ENCODE measurements around the gene RNASEL.

DNA sequence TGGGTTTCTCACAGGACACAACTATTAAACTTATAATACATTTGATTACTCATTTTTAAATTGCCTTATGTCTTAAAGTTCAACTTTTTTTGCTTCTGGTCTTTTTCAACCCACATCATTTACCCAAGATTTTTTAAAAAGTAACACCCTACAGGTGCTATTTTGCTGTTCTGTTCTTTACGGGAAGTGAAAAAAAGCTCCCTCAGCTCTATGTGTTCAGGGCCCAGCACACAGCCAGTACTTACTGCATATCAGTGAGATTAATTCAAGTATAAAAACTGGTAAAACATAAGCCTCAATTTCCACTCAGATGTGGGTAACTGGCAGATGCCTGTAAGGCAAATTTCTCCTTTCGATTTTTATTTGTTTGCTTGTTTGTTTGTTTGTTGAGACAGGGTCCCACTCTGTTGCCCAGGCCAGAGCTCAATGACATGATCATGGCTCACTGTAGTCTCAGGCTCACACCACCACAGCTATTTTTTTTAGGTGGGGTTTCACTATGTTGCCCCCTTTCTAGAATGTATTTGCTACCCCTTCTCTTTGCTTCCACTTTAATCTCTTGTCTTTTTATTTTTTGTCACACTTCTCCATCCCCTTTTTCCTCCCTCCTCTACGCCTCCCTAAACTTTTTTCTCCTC lies 20.3 kb downstream of the RNASEL start:
- TF ChIP-seq PPARA (CRISPR knock-in tag; IDR thresholded peaks at IDR 0.05; ENCODE audit: borderline replicate concordance) (no peak), RARB (CRISPR knock-in tag; IDR thresholded peaks at IDR 0.05) (no peak), OSR1 (CRISPR knock-in tag; IDR thresholded peaks at IDR 0.05) (no peak), TCF4 (CRISPR knock-in tag; IDR thresholded peaks at IDR 0.05; ENCODE audit: borderline replicate concordance) (no peak), ARNTL (CRISPR knock-in tag; IDR thresholded peaks at IDR 0.05; ENCODE audit: borderline replicate concordance, low read depth) (no peak)

Measured in SK-N-SH treated with all-trans-retinoic acid at 6 μM for 48 hours (cell line).